Jurkat, Clone E6-1 (cell line): ENCODE measurements around the gene ECHS1.

ENCODE experiments used
- DNase-seq: peaks from one replicate; pipeline ENCODE4 v3.0.0-alpha.2; 2011; ENCODE audit warnings: low read depth, low spot score
- H3K4me3 ChIP-seq: 2 replicates; pipeline ENCODE4 v1.5.1; 2011; ENCODE audit warnings: mild to moderate bottlenecking, low read length, control low read depth, moderate library complexity

Gene ECHS1

GRCh38 chr10:133362846-133363245 lies 10.3 kb downstream of the ECHS1 start:
- no peak for DNase-seq
- no peak overlapping the region for H3K4me3 ChIP-seq

- DNase-seq, result no peak
- H3K4me3 ChIP-seq, result no peak overlapping the region
Measured at GRCh38 chr10:133361773-133362441, 11.2 kb downstream of the ECHS1 start.

- H3K4me3 ChIP-seq, result no peak overlapping the region
- no peak for DNase-seq
Measured at GRCh38 chr10:133361227-133361626, 11.9 kb downstream of the ECHS1 start.

GRCh38 chr10:133359972-133360610 lies 13.1 kb downstream of the ECHS1 start:
- no peak for DNase-seq

GRCh38 chr10:133359554-133359971 lies 13.6 kb downstream of the ECHS1 start:
- no peak overlapping the region for H3K4me3 ChIP-seq
- DNase-seq, result no peak

More at GRCh38 chr10:133359972-133360610, 13.1 kb downstream of the ECHS1 start:
- no peak overlapping the region for H3K4me3 ChIP-seq

- no peak for DNase-seq
- H3K4me3 ChIP-seq, result no peak overlapping the region
Measured at GRCh38 chr10:133358925-133359310, 14.2 kb downstream of the ECHS1 start.

- no peak for DNase-seq
- no peak overlapping the region for H3K4me3 ChIP-seq
Measured at GRCh38 chr10:133358162-133358924, 14.8 kb downstream of the ECHS1 start.

- H3K4me3 ChIP-seq, result peak within 1 kb of the TSS; percentile 58
- no peak for DNase-seq
Measured at GRCh38 chr10:133357285-133358161, 15.6 kb downstream of the ECHS1 start, which contains the start of gene FUOM. FUOM (minus strand) TSS chr10:133358019; CDS start chr10:133358007, 12 bp downstream.

- no peak for DNase-seq
- peak overlapping the region; percentile 58 for H3K4me3 ChIP-seq
Measured at GRCh38 chr10:133356549-133357284, 16.4 kb downstream of the ECHS1 start.

GRCh38 chr10:133355991-133356390 lies 17.2 kb downstream of the ECHS1 start:
- no peak for DNase-seq
- no peak overlapping the region for H3K4me3 ChIP-seq

GRCh38 chr10:133355266-133355665 lies 17.9 kb downstream of the ECHS1 start:
- H3K4me3 ChIP-seq, result no peak overlapping the region

GRCh38 chr10:133354672-133355240 lies 18.4 kb downstream of the ECHS1 start:
- DNase-seq, result no peak
- no peak overlapping the region for H3K4me3 ChIP-seq

More at GRCh38 chr10:133355266-133355665, 17.9 kb downstream of the ECHS1 start:
- DNase-seq, result no peak

GRCh38 chr10:133353988-133354605 lies 19.1 kb downstream of the ECHS1 start:
- no peak for DNase-seq
- no peak overlapping the region for H3K4me3 ChIP-seq

GRCh38 chr10:133353202-133353959 lies 19.8 kb downstream of the ECHS1 start:
- DNase-seq, result no peak
- H3K4me3 ChIP-seq, result no peak overlapping the region

- H3K4me3 ChIP-seq, result no peak overlapping the region
- DNase-seq, result no peak
Measured at GRCh38 chr10:133351408-133352318, 21.5 kb downstream of the ECHS1 start.

GRCh38 chr10:133350950-133351329 lies 22.2 kb downstream of the ECHS1 start:
- DNase-seq, result no peak
- no peak overlapping the region for H3K4me3 ChIP-seq
